GM23338 (cell line): Measurements from ENCODE around the gene NIN. TPM values are rescaled to one million over a fixed set of nuclear protein-coding genes. Genes with fewer than 3 reads are reported as not detected.
A peak's percentile ranks its signal among the peaks of the same experiment; 100 is the strongest.

Experiments used
- ATAC-seq: fragments of 200-7000 bp; cut with Tn5 transposase; 3 replicates; pipeline ENCODE4 v1.9.1; 2020
- DNase-seq: peaks from one replicate; pipeline ENCODE4 v3.0.0-alpha.2; 2015; ENCODE audit warnings: low spot score
- H2AFZ ChIP-seq: fragments of 200-600 bp; sonication (generic); 2 replicates; pipeline ENCODE4 v1.8.0; 2016; ENCODE audit warnings: antibody characterized with exemption, mild to moderate bottlenecking, moderate library complexity
- H3F3A ChIP-seq: fragments of 200-600 bp; sonication (generic); replicated peaks from 2 replicates; pipeline ENCODE4 v1.8.0; 2017; ENCODE audit warnings: antibody characterized with exemption, mixed run types, low read depth
- H3K27ac ChIP-seq: fragments of 200-600 bp; sonication (generic); 2 replicates; pipeline ENCODE4 v1.6.1; 2016; ENCODE audit warnings: low read depth
- H3K27me3 ChIP-seq: fragments of 200-600 bp; sonication (generic); 2 replicates; pipeline ENCODE4 v1.8.0; 2016; ENCODE audit warnings: mild to moderate bottlenecking, mixed run types, moderate library complexity; ENCODE audit not compliant: insufficient read depth
- H3K36me3 ChIP-seq: fragments of 200-600 bp; sonication (generic); 2 replicates; pipeline ENCODE4 v1.8.0; 2016; ENCODE audit warnings: mild to moderate bottlenecking; ENCODE audit not compliant: insufficient read depth
- H3K4me1 ChIP-seq: fragments of 200-600 bp; sonication (generic); 2 replicates; pipeline ENCODE4 v1.8.0; 2016; ENCODE audit warnings: mild to moderate bottlenecking, moderate library complexity; ENCODE audit not compliant: insufficient read depth
- H3K4me2 ChIP-seq: fragments of 200-600 bp; sonication (generic); 2 replicates; pipeline ENCODE4 v1.7.1; 2017; ENCODE audit warnings: mixed run types
- H3K4me3 ChIP-seq: fragments of 200-600 bp; sonication (generic); 2 replicates; pipeline ENCODE4 v1.6.1; 2016; ENCODE audit warnings: mixed run types
- H3K79me2 ChIP-seq: fragments of 200-600 bp; sonication (generic); replicated peaks from 2 replicates; pipeline ENCODE4 v1.8.0; 2017; ENCODE audit warnings: mild to moderate bottlenecking; ENCODE audit not compliant: insufficient read depth
- H3K9me2 ChIP-seq: fragments of 200-600 bp; sonication (generic); 2 replicates; pipeline ENCODE4 v1.8.0; 2017; ENCODE audit not compliant: insufficient read depth
- H4K20me1 ChIP-seq: fragments of 200-600 bp; sonication (generic); replicated peaks from 2 replicates; pipeline ENCODE4 v1.8.0; 2017; ENCODE audit warnings: mild to moderate bottlenecking; ENCODE audit not compliant: insufficient read depth
- H3K27ac Mint-ChIP-seq: 2 replicates; pipeline ENCODE4 v1.8.0; 2020; ENCODE audit warnings: inconsistent platforms, mild to moderate bottlenecking, moderate library complexity, mixed read lengths
- H3K27me3 Mint-ChIP-seq: 3 replicates; pipeline ENCODE4 v1.8.0; 2022; ENCODE audit warnings: low read depth, mild to moderate bottlenecking, moderate library complexity, mixed read lengths, inconsistent platforms; ENCODE audit not compliant: insufficient read depth, poor library complexity
- H3K36me3 Mint-ChIP-seq: 3 replicates; pipeline ENCODE4 v1.8.0; 2021; ENCODE audit warnings: low read depth, mild to moderate bottlenecking, inconsistent platforms, moderate library complexity, mixed read lengths
- H3K4me1 Mint-ChIP-seq: 3 replicates; pipeline ENCODE4 v1.8.0; 2020; ENCODE audit warnings: mild to moderate bottlenecking, inconsistent platforms, mixed read lengths
- H3K4me3 Mint-ChIP-seq: 3 replicates; pipeline ENCODE4 v1.8.0; 2021; ENCODE audit warnings: moderate library complexity, mild to moderate bottlenecking, inconsistent platforms, mixed read lengths
- H3K9me3 Mint-ChIP-seq: 3 replicates; pipeline ENCODE4 v1.8.0; 2020; ENCODE audit warnings: moderate library complexity, mild to moderate bottlenecking, inconsistent platforms, mixed read lengths
- CREB1 ChIP-seq: fragments of 250-450 bp; sonication (Bioruptor Pico); IDR thresholded peaks from 2 replicates; pipeline ENCODE4 v1.5.0; 2020; ENCODE audit warnings: low read depth, mild to moderate bottlenecking, moderate library complexity
- EZH2 ChIP-seq: fragments of 200-600 bp; sonication (generic); IDR thresholded peaks from one replicate; pipeline ENCODE4 v1.8.0; 2017; ENCODE audit warnings: antibody characterized with exemption, mild to moderate bottlenecking, low read depth; ENCODE audit not compliant: unreplicated experiment
- EZH2phosphoT487 ChIP-seq: fragments of 200-600 bp; sonication (generic); IDR thresholded peaks from one replicate; pipeline ENCODE4 v1.8.1; 2018; ENCODE audit warnings: antibody characterized with exemption; ENCODE audit not compliant: unreplicated experiment
- JUNB ChIP-seq: IDR thresholded peaks from one replicate; pipeline ENCODE4 v1.6.1; 2016; ENCODE audit warnings: antibody characterized with exemption; ENCODE audit not compliant: unreplicated experiment
- NANOG ChIP-seq: IDR thresholded peaks from 2 replicates; pipeline ENCODE4 v1.6.1; 2016; ENCODE audit warnings: antibody characterized with exemption, borderline replicate concordance
- POLR2AphosphoS5 ChIP-seq: IDR thresholded peaks from 2 replicates; pipeline ENCODE4 v1.6.1; 2016; ENCODE audit warnings: antibody characterized with exemption, low read depth
- REST ChIP-seq: IDR thresholded peaks from one replicate; pipeline ENCODE4 v1.6.1; 2018; ENCODE audit warnings: antibody characterized with exemption; ENCODE audit not compliant: unreplicated experiment
- ZNF114 ChIP-seq: fragments of 250-450 bp; sonication (Bioruptor Pico); IDR thresholded peaks from 2 replicates; pipeline ENCODE4 v1.5.0; 2020; ENCODE audit warnings: mild to moderate bottlenecking, moderate library complexity
- ZNF331 ChIP-seq: fragments of 250-450 bp; sonication (Bioruptor Pico); IDR thresholded peaks from 2 replicates; pipeline ENCODE4 v1.5.0; 2020; ENCODE audit warnings: low read depth, mild to moderate bottlenecking, moderate library complexity
- polyA plus RNA-seq: library from polyadenylated mRNA; unstranded; fragments of >200 nt; fragmentation: Nextera tagmentation; extraction: Ambion mirVana; gene quantifications from 2 replicates; pipeline ENCODE4 v1.2.1, GENCODE V29; 2016
- total RNA-seq: library from RNA; depleted of rRNA; stranded (reverse); fragments of >200 nt; shearing (Covaris generic); gene quantifications from 2 replicates; pipeline ENCODE4 v1.2.3, GENCODE V29; 2014
- TF ChIP-seq, protein P1 (sequence below): IDR thresholded peaks from 2 replicates; pipeline ENCODE4 v1.6.1; 2016; ENCODE audit warnings: antibody characterized with exemption

The NIN gene
- total and polyA plus RNA-seq, 2 experiments from 2014 or later, result 7.4 to 17.4 TPM

DNA sequence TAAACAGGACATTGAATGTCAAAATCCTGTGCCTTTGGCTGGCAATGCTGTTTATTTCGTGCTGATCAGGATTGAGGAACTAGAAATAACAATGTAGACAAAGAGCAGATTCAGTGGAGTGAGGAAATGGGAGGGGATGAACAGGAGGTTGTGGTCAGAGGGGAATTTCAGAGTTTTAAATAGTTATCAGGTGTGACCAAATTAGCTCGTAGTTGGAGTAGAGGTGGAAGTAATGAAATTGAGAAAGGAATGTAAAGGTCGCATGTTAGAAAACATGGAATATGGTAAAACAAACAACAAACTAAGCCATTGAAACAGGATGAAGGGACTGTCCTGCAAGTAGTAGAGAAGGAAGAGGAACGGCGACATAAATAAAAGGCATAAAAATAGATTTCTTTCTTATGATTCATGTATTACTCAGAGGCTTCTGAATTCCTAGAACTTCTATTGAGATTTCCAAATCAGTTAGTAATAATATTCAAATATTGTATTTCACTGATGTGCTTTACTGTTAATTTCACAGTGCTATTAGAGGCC, 153.4 kb downstream of the NIN start:
- Histone ChIP-seq H3K9me2 (no peaks in the 10 kb centered on the region), H4K20me1 (no peaks in the 10 kb centered on the region), H3K79me2 (no peaks in the 10 kb centered on the region), H3K4me1 (no peaks in the 10 kb centered on the region), H3K4me3 (no peak overlapping the region), H3F3A (no peaks in the 10 kb centered on the region), H3K27me3 (no peaks in the 10 kb centered on the region), H2AFZ (peak overlapping the region; percentile 38), H3K27ac (no peak overlapping the region), H3K36me3 (no peaks in the 10 kb centered on the region), H3K4me2 (no peak overlapping the region)
- H3K4me1 Mint-ChIP-seq, result peaks cover 6% of the 10 kb centered on the region
- no peaks in the 10 kb centered on the region for H3K9me3 Mint-ChIP-seq
- TF ChIP-seq ZNF331, result no peak
- no peak for TF ChIP-seq EZH2
- TF ChIP-seq POLR2AphosphoS5, result no peak
- TF ChIP-seq JUNB, result no peak
- no peak for TF ChIP-seq ZNF114
- H3K4me3 Mint-ChIP-seq, result no peak overlapping the region
- ATAC-seq (no peak), DNase-seq (no peak)
- H3K27ac Mint-ChIP-seq, result no peak overlapping the region
- no peaks in the 10 kb centered on the region for H3K36me3 Mint-ChIP-seq
- H3K27me3 Mint-ChIP-seq, result peaks cover 2% of the 10 kb centered on the region

DNA sequence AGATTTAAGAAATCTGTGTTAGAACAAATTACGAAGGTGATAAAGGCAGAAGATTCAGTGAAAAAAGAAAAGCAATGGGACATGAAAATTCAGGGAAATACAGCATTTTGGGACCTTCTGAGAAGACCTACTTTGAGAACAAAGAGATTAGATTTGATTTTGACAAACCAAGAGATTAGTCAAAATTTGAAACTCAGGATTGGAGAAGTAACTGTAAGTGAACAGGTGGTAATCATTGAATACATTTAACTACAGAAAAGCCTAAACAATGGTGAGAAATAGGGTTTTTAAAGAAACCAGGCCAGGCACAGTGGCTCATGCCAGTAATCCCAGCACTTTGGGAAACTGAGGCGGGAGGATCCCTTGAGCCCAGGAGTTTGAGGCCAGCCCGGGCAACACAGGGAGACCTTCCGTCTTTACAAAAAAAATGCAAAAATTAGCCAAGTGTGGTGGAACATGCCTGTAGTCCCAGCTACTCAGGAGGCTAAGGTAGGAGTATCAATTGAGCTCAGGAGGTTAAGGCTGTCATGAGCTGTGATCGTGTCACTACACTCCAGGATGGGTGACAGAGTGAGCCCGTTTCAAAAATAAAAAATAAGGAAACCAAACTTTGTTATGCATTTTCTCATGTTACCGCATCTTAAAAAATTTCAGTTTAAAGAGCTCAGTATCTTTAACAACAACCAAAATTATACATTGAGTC, 154.0 kb downstream of the NIN start:
- no peak overlapping the region for H3K27ac Mint-ChIP-seq
- peaks cover 6% of the 10 kb centered on the region for H3K4me1 Mint-ChIP-seq
- no peak overlapping the region for H3K27ac ChIP-seq
- H4K20me1 ChIP-seq, result no peaks in the 10 kb centered on the region
- H3F3A ChIP-seq, result no peaks in the 10 kb centered on the region
- no peaks in the 10 kb centered on the region for H3K36me3 Mint-ChIP-seq
- no peaks in the 10 kb centered on the region for H3K27me3 ChIP-seq
- no peaks in the 10 kb centered on the region for H3K79me2 ChIP-seq
- peaks cover 2% of the 10 kb centered on the region for H3K27me3 Mint-ChIP-seq
- no peaks in the 10 kb centered on the region for H3K9me2 ChIP-seq
- H3K4me2 ChIP-seq, result no peak overlapping the region
- H3K9me3 Mint-ChIP-seq, result no peaks in the 10 kb centered on the region
- no peak for DNase-seq
- no peak for ATAC-seq
- no peak overlapping the region for H3K4me3 Mint-ChIP-seq
- no peak overlapping the region for H3K4me3 ChIP-seq
- peak overlapping the region; percentile 38 for H2AFZ ChIP-seq
- no peaks in the 10 kb centered on the region for H3K36me3 ChIP-seq
- H3K4me1 ChIP-seq, result no peaks in the 10 kb centered on the region
- TF ChIP-seq POLR2AphosphoS5, result no peak
- TF ChIP-seq CREB1 (CRISPR knock-in tag), result no peak
- no peak for TF ChIP-seq EZH2phosphoT487
- TF ChIP-seq REST, result no peak
- TF ChIP-seq, protein P1, sequence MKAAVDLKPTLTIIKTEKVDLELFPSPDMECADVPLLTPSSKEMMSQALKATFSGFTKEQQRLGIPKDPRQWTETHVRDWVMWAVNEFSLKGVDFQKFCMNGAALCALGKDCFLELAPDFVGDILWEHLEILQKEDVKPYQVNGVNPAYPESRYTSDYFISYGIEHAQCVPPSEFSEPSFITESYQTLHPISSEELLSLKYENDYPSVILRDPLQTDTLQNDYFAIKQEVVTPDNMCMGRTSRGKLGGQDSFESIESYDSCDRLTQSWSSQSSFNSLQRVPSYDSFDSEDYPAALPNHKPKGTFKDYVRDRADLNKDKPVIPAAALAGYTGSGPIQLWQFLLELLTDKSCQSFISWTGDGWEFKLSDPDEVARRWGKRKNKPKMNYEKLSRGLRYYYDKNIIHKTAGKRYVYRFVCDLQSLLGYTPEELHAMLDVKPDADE, result no peak
- no peak for TF ChIP-seq ZNF331
- no peak for TF ChIP-seq NANOG
- TF ChIP-seq ZNF114, result no peak
- TF ChIP-seq EZH2, result no peak
- TF ChIP-seq JUNB, result no peak
